NT2/D1 (cell line): ENCODE results near the gene CFAP157.

Experiments used
- YY1 ChIP-seq: IDR thresholded peaks from 2 replicates; pipeline ENCODE4 v1.6.1; 2011; ENCODE audit not compliant: insufficient read length, insufficient read depth
- ZNF274 ChIP-seq: IDR thresholded peaks from 2 replicates; pipeline ENCODE4 v1.6.1; 2011; ENCODE audit warnings: mild to moderate bottlenecking, low read depth, low read length

DNA sequence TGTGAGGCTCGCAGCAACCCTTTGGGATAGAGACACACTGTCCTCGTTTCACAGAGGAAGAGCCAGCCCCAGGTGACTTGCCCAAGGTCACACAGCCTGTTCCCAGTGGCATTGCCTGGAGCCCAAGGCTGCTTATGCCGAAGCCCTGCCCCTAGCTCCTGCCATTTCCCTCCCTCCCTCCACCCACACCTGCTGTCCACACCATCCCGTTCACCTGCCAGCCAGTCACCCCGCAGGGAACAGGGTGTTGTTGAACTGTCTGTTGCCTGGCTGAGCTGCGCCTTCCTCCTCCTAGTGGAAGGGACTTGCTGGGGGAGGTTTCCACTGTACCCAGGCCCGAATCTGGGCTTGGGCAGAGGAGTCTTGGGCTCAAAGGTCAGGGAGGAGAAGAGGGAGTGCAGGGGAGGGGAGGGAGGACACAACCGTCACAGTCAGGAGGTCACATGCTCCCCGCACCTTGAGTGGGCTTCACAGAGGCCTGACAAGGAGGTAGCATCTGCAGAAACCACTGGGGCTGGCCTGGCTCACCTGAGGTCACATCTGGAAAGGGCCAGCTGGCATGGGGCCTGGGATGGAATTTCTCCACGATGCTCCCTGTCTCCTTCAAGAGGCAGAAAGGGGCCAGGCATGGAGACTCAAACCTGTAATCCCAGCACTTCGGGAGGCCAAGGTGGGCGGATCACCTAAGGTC is 15.4 kb downstream of the CFAP157 start:
- TF ChIP-seq YY1 (no peak), ZNF274 (no peak)
